ENCODE measurements around the gene SLC19A1.

Gene SLC19A1

DNA sequence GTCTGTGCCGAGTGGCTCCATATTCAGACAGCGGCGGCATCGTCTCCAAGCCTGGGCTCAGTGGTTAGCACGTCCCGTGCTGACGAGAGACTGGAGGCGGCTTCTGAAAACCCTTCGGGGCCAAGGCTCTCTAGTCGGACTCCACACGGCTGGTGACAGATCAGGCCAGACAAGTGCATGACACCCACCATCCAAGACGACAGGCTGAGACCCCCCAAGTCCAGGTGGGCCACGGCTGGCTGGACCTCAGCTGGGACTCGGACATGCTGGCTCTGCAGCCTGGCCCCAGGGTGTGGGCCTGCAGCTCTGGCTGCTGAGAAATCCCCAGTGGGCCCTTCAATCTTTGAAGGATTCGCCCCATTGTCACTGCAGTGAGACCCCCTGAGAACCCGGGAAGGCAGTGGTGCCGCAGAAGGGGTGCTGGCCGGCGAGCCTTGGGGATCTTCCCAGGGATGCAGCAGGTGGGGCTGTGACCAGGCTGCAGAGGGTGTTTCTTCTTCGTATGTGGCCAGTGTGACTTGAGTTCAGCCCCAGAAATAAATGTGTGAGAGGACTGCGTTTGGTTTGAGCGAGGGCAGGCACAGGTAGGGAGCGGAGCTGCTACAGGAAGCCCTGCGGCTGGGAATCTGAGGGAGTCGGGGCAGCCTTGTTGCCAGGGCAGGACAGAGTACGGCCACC lies 15.9 kb upstream of the SLC19A1 start:
- DNase-seq (ENCODE audit: low read depth): no peak

DNA sequence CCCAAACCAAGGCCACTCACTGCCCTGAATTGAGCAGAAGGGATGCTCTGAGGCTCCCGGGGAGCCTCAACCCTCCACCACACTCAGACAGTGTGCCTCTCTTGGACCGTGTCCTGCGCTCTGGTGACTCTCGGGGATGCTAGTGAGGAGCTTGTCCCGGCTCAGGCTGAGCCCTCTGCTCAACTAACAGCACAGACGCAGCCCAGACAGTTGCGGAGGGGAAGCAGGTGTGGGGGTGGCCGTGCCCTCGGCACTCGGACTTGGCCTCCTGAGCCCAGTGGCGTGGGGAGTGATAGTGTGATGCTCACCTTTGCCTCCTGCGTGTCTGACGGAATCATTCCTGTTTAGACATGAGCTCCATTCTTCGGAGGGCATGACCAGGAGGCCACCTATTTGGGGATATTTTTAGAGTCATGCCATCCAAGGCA lies 15.4 kb upstream of the SLC19A1 start:
- no peak for DNase-seq (ENCODE audit: low read depth)

DNA sequence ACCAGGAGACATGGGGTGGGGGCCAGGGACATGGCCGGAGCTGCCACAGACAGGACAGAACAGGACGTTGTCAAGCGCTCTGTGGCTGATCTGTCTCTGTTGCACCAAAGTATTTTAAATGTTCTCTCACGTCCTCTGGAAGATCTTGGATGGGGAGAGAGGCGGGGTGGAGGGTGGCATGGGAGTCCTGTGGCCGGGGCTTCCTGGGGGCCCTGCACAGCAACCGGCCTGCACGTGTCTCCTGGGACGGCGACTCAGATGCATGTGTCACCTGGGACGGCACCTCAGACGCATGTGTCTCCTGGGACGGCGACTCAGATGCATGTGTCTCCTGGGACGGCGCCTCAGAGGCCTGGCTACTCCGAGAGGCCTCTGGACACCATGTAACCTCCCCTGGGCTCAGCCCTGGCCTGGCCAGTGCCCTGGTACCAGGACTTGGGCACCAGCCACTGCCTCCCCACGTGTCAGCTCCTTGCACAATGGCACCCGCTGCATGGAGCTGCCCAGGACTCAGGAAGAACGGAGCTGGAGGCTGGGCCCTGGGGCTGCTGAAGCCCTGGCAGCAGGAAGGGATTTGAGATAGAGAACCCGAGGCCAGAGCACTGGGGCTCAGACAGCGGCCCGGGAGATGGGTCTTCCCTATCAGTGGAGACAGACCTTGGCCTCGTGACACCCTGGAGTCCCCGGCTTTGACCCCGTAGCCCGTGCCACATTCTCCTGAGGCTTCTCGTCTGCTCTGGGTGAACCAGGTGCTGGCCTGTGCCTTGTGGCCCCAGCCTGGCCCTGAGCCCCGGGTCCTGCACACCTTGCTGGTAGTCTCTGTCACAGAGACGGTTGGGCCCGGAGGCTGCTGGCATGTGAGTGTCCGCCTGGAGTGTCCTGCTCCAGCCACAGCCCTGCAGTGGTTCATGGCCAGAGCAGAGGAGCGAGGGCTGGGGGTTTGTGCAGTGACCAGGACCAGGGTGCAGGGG lies 14.7 kb upstream of the SLC19A1 start:
- DNase-seq (ENCODE audit: low read depth): no peak

GRCh38 chr21:45556302-45556644 lies 14.0 kb upstream of the SLC19A1 start:
- no peak for DNase-seq (ENCODE audit: low read depth)

- DNase-seq (ENCODE audit: low read depth): no peak
These were observed 13.5 kb upstream of the SLC19A1 start for GRCh38 chr21:45555557-45556301.

DNA sequence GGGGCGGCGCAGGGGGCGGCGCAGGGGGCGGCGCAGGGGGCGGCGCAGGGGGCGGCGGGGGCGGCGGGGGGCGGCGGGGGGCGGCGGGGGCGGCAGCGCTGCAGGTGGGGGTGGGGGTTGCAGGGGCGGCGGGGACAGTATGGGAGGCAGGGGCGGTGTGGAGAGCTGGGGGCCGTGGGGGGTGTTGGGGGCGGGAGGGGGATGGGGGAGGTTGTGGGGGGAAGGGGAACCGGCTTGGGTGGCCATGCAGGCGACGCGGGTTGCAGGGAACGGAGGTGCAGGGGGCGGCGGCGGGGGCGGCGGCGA lies 13.0 kb upstream of the SLC19A1 start:
- no peak for DNase-seq (ENCODE audit: low read depth)

- peak; percentile 91 for DNase-seq (ENCODE audit: low read depth)
These were observed 12.4 kb upstream of the SLC19A1 start for GRCh38 chr21:45554477-45555175.

DNA sequence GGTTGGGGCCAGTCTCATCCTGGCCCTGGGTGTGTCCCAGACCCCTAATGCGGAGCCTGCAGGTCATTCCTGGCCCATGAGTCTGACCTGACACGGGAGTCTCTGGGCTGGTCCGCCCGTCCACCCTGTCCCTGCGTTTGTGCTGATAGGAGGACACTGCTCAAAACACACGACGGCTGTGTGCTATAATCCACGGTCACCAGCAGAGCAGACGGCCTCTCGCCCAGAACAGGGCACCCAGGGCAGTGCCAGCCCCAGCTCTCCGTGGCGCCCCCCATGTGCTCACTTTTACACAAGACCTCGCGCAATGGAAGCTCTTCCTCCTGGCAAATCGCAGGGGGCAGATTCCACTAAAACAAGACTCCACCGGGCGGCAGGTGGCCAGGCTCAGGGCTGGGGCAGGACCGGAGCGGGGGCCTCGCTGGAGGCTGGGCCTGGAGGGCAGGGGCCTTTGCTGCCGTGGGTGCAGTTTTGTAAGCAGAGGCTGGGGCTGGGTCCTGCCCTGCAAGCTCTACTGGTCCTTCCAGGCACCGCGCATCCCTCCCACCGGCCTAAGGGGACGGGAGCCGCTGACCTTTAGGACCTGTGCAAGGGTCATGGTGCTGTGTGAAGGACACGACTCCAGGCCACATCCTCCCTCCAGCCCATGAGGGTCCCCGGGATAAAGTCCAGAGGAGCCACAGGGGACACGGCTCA lies 10.6 kb upstream of the SLC19A1 start:
- DNase-seq (ENCODE audit: low read depth): no peak

DNA sequence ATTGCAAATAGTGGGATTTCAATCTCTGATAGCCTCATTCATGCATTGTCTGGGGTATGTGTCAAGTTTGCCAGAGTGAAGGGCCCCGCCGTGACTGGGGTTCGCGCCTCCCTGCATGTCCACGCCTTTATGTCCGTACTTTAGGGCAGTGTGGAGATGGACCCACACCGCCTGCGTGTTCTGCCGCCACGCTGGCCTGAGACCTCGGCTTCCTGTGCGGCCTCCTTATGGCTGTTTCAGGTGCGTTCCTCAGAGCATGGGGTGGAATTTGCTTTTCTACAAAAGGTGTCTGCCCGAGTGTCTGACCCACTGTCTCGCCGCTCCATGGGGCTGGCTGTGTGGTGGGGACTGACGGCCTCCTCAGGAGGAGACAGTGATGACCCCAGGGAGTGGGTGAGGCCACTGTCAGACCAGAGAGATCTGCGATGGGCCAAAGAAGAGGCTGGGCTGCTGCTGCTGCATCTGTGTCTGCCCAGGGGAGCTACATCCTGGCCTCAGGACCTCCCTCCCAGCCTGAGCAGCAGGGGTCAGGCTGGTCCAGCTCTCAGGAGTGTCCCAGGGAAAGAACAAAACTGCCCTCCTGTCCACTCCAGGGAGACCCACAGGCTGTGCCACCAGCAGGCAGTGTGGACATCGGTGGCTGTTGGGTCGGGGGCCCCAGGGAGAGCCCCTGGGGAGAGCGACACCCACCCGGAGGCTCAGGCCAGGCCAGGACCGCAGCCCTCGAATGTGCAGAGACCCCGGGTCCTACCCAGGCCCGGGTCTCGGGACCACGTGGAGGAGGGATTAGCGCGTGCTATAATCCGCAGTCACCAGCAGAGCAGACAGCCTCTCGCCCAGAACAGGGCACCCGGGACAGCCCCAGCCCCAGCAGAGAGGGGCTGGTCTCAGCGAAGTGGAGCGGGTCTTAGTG lies 9.8 kb upstream of the SLC19A1 start:
- no peak for DNase-seq (ENCODE audit: low read depth)

DNA sequence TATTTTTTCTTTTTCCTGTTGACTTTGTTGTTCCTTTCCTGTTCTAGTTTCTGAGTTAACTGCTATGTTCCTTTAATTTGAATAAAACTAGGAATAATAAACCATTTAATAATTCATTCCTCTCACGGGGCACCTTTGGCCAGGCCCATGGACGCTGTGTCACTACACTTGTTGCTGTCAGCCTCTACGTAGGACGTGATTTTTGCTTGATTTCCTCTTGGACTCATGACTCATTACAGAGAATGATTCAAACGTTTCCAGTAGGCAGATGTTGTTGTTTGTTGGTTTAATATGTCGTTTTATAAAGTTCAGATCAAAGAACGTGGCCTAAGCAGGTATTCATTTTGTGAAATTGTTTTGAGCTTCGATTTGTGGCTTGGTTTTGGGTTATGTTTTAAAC lies 9.1 kb upstream of the SLC19A1 start:
- no peak for DNase-seq (ENCODE audit: low read depth)

DNA sequence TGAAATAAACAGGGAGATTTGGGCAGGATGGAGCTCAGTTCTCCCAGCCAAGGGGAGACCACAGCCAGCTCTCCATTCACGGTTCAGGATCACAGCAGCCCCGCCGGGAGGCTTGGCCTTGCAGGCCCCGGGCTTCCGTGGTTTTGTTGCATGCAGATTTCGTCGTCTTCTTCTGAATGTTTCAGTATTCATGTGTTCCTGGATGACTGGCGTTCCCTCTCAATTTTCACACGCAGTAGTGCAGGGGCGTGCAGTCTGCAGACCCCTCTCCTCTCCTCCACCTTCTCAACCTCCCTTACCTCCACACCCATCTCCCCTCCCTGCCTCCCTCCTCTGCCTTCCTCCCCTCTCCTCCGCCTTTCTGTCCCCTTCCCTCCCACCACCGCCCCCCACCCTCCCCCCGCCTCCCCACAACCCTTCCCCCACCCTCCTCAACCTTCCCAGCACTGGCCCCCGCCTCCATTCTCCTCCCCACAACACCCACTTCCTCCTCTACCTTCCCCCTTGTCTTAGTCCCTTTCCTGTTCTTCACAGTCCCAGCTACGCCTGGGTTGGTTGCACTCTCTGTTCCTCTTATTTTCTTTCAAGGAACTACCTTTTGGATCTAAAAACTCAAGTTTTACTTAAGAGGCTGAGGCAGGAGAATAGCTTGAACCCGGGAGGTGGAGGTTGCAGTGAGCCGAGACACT lies 8.4 kb upstream of the SLC19A1 start:
- DNase-seq (ENCODE audit: low read depth): no peak

GRCh38 chr21:45549626-45550463 lies 7.6 kb upstream of the SLC19A1 start:
- DNase-seq (ENCODE audit: low read depth): no peak

GRCh38 chr21:45548711-45549491 lies 6.7 kb upstream of the SLC19A1 start:
- DNase-seq (ENCODE audit: low read depth): no peak

GRCh38 chr21:45547545-45547900 lies 5.3 kb upstream of the SLC19A1 start:
- DNase-seq (ENCODE audit: low read depth): no peak

DNA sequence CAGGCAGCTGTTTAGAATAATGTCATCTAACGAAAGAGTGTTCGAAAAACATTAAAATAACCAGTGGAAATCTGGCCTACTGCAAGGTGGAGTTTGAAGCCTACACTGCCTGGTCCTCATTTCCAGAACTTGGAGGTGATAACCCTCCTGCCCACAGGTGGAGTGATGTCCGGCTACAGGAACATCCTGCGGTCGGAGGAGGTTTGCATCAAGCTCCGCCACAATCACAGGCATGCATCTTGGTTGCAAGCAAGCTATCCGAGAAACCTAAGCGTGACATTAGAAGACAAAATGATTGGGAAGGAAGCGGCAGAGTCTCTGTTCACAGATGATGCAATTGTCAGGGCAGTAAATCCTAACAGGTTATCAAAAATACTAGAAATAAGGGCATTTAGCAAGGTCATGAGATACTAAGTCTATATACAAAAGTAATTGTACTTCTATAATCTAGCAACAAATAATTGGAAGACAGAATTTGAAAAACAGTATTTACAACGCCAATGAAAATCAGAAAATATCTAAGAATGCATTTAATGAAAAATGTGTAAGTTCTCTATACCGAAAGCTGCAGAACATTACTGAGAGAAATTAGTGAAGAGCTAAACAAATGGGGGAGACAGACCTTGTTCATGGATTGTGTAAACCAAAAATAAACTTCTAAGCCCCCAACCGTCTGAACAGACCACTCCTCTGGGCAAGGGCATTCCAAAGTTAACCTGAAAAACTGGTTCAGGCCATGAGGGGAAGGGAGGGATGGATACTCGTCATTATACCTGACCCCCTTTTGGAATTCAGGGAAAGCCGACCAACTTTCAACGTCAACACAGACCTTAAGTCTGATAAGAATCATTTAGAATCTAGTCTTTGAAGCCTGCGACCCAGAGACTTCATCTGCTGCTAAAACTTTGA lies 4.7 kb upstream of the SLC19A1 start:
- DNase-seq (ENCODE audit: low read depth): no peak

DNA sequence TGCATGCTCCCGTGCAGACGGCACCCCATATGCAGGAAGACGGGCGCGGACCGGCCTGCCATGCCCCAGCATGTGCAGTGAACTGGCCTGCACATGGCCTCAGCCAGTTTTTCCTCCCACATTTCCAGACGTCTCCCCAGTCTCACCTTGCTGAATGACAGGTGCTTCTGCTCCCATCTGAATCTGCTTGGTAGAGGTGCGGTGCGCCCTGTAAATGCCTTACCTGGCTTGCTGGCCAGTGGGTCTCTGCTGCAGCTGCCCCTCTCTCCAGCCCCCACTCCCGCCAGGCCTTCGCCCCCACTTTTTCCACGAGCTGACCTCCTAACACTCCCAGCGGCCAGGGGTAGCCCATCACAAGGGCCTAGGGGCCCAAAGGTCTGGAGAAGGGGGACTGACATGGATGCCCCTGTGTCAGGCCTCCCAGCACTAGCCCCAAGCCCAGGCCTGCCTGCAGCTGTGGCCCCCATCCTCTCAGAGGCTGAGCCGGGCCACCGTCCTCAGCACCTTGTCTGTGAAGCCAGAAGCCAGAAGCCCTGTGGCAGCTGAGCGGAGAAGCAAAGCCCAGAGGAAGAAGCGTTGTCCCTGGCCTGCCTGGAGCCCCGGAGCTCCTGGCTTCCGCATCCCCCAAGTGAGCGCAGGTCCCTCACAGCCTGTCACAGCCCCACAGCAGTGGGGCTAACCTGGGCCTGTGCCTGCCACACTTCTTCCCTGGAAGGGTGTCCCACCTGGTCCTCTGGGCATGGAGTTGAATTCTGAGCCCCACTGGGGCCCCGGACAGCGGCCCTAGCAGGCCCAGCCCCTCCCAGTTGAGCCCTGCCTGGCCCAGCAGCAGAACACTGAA lies 3.7 kb upstream of the SLC19A1 start:
- no peak for DNase-seq (ENCODE audit: low read depth)
